Fibroblast of lung (primary cell): ENCODE measurements around the gene CC2D1A.

Source experiments
- CTCF ChIP-seq, 2 donors: IDR thresholded peaks in 1 of 2; conservative IDR thresholded peaks in 1 of 2; 1 replicate in 1 of 2; 2 replicates in 1 of 2; pipeline ENCODE4 v1.5.1; 2011 to 2012; ENCODE audit warnings: low read length in 2 of 2, control low read depth in 1 of 2, inconsistent platforms in 1 of 2, low read depth in 1 of 2, mild to moderate bottlenecking in 1 of 2
- EZH2 ChIP-seq: IDR thresholded peaks from 2 replicates; pipeline ENCODE4 v1.5.1; 2012; ENCODE audit warnings: low read length, control low read depth, mild to moderate bottlenecking; ENCODE audit errors: missing control alignments

- TF ChIP-seq CTCF (conservative IDR thresholded peaks at IDR 0.05 in 1 of 2, IDR thresholded peaks at IDR 0.05 in 1 of 2; ENCODE audit: low read depth in 1 of 2, low read length in 2 of 2) (no peak), EZH2 (no peak)
Observed at GRCh38 chr19:13881251-13881691, 24.7 kb upstream of the CC2D1A start.
